ENCODE results near the gene SPEF1.

SPEF1 gene

DNA sequence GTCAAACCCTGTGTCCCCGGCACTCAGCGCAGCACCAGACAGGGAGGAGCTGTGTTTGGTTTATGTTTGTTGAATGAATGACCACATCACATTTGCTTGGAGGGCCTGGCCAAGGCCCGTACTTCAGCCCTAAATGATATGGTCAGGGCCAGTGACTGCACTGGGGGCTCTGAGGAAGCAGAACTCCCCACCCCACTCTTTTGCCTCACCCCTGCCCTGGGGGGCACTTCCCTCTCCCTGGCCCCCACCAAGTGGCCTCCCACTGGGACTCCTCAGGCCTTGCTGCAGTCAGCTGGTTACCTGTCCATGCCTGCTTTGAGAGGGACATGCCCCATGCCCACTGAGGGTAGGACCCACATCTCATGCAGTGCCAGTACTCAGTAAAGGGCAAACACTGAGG is 16.6 kb downstream of the SPEF1 start:
- DNase-seq: no peak

DNA sequence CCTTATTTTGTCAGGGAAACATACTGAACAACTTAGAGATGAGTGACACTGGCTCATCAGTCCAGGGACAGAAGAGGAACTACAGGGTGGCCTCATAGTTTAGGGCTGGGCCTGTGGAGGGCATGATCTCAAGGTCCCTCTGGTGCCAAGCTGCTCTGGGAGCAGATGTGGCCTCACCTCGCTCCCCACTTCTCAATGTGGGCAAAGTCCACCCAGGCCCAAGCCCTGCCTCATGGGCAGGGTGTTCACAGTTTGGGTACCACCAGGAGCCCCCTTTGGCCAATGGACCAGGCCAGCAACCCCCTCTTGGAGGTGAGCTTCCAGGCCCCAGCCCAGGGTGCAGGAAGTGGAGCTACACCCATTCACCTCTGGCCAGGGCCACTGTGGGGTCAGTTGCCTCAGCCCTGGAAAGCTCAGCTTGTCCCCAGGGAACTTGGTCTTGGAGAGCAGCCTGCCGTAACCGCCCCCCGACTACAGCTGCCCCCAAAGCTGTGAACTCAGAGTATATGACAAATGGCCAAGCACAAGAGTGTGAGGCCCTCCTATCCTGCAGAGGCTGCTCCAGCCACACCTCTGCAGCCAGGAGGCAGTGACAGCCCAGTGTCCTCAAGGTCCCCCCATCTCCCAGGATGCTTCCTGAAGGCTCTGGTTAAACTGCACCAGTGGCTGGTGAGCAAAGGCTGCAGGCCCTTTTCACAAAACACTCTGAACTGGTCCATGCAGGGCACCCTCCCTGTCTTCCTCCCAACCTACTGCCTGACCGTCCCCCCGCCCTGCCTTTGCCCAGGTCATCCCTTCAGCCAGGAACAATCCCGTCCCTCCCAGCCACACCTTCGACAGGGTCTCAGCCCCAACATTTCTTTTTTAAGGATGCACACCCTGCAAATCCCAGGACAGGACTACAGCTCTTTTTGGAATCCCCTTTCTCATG is 17.3 kb downstream of the SPEF1 start:
- DNase-seq: no peak

DNA sequence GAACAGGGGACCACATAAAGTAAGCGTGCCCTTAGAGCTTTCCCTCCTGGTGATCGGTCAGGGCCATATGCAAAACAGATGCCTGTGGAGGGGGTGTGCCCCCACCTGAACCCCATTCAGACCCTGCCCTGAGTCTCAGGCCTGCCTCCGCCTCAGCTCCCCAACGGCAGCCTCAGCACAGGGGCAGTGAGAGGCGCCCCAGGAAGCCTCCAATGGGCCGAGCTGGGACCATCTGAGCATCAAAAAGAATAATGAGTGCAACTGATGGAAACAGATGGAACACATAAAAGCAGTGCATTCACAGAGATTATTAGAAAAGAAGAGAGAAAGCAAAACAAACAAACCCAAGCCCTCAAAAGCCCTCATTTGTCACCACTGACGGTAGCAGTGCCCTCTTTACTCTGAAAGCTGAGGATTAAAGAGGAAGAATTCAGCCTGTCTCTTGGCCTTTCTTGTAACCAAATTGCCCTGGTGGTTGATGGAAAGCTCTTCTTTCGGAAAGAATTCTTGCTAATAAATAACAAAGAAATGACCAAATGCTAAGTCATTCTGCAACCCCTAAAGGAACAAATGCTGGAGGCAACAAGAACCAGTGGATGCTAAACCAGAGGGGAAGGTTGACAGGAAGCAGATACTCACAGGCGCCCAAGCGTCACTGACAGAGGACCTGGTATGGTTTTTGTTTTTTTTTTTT is 20.4 kb downstream of the SPEF1 start:
- DNase-seq: no peak

DNA sequence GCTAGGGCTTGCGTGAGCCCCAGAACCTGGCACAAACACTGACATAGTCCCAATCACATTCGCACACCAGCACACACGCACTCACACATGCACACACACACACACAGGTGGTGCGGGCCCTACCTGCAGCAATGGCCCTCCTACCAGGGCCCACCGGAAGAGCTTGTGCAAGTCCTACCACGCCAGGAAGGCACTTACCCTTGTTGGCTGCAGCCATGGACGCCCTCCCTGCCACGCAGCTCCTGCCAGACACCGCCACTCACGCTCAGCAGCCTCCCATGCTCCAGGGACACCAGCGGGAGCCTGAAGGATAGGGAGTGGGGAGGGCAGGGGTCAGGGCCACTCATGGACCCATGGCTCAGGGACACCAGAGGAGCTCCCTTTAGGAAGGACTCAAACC is 21.4 kb downstream of the SPEF1 start:
- no peak for DNase-seq

GRCh38 chr20:3759316-3759823 is 21.9 kb downstream of the SPEF1 start:
- no peak for DNase-seq

GRCh38 chr20:3758566-3758965 is 22.7 kb downstream of the SPEF1 start:
- no peak for DNase-seq

GRCh38 chr20:3757268-3757667 is 24.0 kb downstream of the SPEF1 start:
- DNase-seq: no peak

GRCh38 chr20:3755814-3756480 is 25.3 kb downstream of the SPEF1 start:
- DNase-seq: no peak

GRCh38 chr20:3755269-3755668 is 26.0 kb downstream of the SPEF1 start:
- no peak for DNase-seq

GRCh38 chr20:3754276-3754630 is 27.0 kb downstream of the SPEF1 start:
- no peak for DNase-seq

DNA sequence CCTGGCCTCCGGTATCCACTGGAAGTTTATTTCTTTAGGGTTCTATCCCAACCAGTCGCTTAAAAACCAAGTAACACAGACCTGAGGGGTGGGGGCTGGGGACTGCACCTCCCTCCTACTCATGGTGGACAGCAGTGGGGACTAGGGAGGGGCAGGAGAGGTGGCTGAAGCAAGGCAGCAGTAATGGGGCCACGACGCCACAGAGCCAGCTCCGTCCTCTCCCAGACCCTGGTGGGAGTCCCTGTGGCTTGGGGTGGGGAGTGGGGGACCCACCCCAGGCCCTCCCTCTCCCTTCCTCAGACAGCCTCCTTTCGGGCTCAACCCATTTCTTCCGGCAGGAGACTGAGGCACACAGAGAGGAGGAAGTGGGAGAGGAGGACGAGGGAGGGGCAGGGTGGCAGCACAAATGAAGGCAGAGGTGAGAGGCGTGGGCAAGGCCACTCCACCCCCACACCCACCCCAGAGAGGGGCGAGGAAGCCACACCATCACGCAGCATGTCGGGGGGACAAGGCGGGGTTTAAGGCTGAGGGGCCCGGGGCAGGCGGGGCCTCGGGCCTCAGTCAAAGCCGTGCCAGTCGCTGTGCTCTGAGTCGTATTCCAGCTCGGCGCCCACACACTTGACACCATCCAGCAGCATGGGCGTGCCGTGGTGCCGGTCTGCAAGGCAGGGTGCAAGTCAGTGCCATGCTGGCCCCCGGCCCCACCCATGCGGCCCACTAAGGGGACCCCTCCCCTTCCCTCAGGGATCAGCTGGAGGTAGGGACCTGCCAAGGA is 27.6 kb downstream of the SPEF1 start:
- DNase-seq: no peak

- DNase-seq: no peak
Observed at GRCh38 chr20:3753098-3753497, 28.1 kb downstream of the SPEF1 start.

GRCh38 chr20:3752386-3752759 is 28.9 kb downstream of the SPEF1 start:
- DNase-seq: no peak

DNA sequence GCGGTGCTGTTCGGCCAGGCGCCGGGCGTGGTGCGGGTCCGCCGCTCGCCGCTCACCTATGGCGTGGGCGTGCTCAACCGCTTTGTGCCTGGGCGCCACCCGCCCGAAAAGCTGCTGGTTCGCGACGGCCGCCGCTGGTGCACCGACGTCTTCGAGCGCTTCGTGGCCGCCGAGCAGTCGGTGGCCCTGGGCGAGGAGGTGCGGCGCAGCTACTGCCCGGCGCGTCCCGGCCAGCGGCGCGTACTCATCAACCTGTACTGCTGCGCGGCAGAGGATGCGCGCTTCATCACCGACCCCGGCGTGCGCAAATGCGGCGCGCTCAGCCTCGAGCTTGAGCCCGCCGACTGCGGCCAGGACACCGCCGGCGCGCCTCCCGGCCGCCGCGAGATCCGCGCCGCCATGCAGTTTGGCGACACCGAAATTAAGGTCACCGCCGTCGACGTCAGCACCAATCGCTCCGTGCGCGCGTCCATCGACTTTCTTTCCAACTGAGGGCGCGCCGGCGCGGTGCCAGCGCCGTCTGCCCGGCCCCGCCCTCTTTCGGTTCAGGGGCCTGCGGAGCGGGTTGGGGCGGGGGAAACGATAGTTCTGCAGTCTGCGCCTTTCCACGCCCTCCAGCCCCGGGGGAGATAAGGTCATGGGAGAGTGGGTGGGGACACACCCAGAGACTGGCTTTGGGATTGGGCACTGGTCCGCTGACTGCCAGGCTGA is 29.4 kb downstream of the SPEF1 start:
- no peak for DNase-seq

DNA sequence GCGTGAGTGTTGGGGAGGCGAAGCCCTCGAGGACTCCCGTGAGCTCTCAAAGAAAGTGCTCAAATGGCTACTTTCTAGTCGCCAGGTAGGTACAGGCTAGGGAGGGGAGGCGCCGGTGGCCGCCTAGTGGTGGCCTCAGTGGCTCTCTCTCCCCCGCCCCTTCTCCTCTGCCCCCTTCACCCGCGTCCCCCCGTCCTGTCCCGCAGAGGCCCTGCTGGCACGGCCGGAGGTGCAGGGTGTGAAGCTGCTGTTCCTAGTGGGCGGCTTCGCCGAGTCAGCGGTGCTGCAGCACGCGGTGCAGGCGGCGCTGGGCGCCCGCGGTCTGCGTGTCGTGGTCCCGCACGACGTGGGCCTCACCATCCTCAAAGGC is 30.0 kb downstream of the SPEF1 start:
- no peak for DNase-seq

- DNase-seq: no peak
Observed at GRCh38 chr20:3749689-3750531, 31.3 kb downstream of the SPEF1 start.

GRCh38 chr20:3749087-3749688 is 32.1 kb downstream of the SPEF1 start:
- no peak for DNase-seq

GRCh38 chr20:3748073-3748472 is 33.2 kb downstream of the SPEF1 start:
- no peak for DNase-seq

DNA sequence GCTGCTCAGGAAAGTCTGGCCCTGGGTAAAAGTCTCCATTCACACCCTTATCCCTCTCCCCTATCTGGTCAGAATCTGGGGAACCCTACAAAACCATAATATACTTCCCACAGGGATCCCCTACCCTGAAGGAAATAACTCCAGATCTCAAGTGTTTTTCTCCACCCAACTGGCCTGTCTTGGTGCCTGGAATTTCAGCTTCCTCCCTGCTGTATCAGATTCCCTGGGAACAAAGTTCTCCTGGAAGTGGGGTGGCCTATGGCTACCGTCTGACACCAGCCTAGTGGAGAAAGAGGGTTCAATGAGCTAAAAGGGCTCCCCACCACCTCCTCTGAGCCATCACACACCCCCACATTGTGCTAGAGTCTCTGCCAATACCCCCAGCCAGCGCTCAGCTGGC is 33.8 kb downstream of the SPEF1 start:
- DNase-seq: no peak

DNA sequence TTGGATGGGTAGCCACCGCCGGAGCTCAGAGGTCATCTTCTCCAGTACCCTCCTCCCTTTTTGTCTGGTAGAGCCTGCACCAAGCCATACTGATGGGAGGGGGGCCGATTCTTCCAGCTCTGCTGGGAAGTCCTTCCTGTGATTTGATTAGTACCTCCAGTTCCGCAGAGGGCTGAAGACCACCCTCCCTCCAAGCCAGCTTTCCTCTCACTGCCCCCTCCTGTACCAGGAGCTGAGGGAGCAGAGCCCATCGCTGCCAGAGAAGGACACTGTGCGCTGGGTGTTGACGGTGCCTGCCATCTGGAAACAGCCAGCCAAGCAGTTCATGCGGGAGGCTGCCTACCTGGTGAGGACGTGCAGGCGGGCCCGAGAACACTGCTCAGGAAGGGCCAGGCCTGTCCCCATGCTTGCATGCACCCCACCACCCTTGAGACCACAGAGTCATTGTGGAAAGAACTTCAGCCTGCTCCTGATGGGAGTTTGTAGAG is 35.5 kb downstream of the SPEF1 start:
- no peak for DNase-seq
